ENCODE measurements around the gene PIK3C3.

- TF ChIP-seq, protein P1, sequence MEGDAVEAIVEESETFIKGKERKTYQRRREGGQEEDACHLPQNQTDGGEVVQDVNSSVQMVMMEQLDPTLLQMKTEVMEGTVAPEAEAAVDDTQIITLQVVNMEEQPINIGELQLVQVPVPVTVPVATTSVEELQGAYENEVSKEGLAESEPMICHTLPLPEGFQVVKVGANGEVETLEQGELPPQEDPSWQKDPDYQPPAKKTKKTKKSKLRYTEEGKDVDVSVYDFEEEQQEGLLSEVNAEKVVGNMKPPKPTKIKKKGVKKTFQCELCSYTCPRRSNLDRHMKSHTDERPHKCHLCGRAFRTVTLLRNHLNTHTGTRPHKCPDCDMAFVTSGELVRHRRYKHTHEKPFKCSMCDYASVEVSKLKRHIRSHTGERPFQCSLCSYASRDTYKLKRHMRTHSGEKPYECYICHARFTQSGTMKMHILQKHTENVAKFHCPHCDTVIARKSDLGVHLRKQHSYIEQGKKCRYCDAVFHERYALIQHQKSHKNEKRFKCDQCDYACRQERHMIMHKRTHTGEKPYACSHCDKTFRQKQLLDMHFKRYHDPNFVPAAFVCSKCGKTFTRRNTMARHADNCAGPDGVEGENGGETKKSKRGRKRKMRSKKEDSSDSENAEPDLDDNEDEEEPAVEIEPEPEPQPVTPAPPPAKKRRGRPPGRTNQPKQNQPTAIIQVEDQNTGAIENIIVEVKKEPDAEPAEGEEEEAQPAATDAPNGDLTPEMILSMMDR (IDR thresholded peaks at IDR 0.05; ENCODE audit: low read length): no peak
- TF ChIP-seq EZH2 (IDR thresholded peaks at IDR 0.05; ENCODE audit: borderline replicate concordance, low read length): no peak
Observed at GRCh38 chr18:42094875-42095274, 139.8 kb downstream of the PIK3C3 start.
